Measurements from ENCODE around the gene LINC00305. TPM values are rescaled to one million over a fixed set of nuclear protein-coding genes. Genes with fewer than 3 reads are reported as not detected.

Gene LINC00305
- total RNA-seq, 1 donor from 2014 or later, result not detected

GRCh38 chr18:64044616-64045015 lies 104.3 kb downstream of the LINC00305 start:
- no peaks in the 10 kb centered on the region for H3K9me3 ChIP-seq
- H3K27me3 ChIP-seq, result no peaks in the 10 kb centered on the region
- H3K27ac ChIP-seq, result no peak overlapping the region
- intact Hi-C loops (cut with DNase I), result no loop called here
- TF ChIP-seq CTCF (IDR thresholded peaks at IDR 0.05) (no peak), POLR2AphosphoS5 (IDR thresholded peaks at IDR 0.05; ENCODE audit: insufficient read depth in 1 of 2, low read depth in 1 of 2) (no peak)
- no peaks in the 10 kb centered on the region for H3K4me1 ChIP-seq
- H3K4me3 ChIP-seq, result no peak overlapping the region
- no peaks in the 10 kb centered on the region for H3K36me3 ChIP-seq
- no peak for DNase-seq (ENCODE audit: extremely low spot score in 2 of 2)

- intact Hi-C loops (cut with DNase I), result no loop called here
- no peak overlapping the region for H3K27ac ChIP-seq
- no peak overlapping the region for H3K4me3 ChIP-seq
- no peaks in the 10 kb centered on the region for H3K4me1 ChIP-seq
- DNase-seq (ENCODE audit: extremely low spot score in 2 of 2), result no peak
- no peaks in the 10 kb centered on the region for H3K36me3 ChIP-seq
- TF ChIP-seq POLR2A (IDR thresholded peaks at IDR 0.05) (no peak), POLR2AphosphoS5 (IDR thresholded peaks at IDR 0.05; ENCODE audit: insufficient read depth in 1 of 2, low read depth in 1 of 2) (no peak), CTCF (IDR thresholded peaks at IDR 0.05) (no peak)
- no peaks in the 10 kb centered on the region for H3K9me3 ChIP-seq
- no peaks in the 10 kb centered on the region for H3K27me3 ChIP-seq
Observed at GRCh38 chr18:64042728-64043358, 106.0 kb downstream of the LINC00305 start.

GRCh38 chr18:64037812-64038414 lies 111.0 kb downstream of the LINC00305 start:
- no peak overlapping the region for H3K27ac ChIP-seq
- no peak for DNase-seq (ENCODE audit: extremely low spot score in 2 of 2)
- no peaks in the 10 kb centered on the region for H3K27me3 ChIP-seq
- no peak overlapping the region for H3K4me3 ChIP-seq
- no peaks in the 10 kb centered on the region for H3K9me3 ChIP-seq
- intact Hi-C loops (cut with DNase I), result no loop called here
- H3K36me3 ChIP-seq, result no peaks in the 10 kb centered on the region
- H3K4me1 ChIP-seq, result no peaks in the 10 kb centered on the region
- TF ChIP-seq POLR2A (IDR thresholded peaks at IDR 0.05) (no peak), POLR2AphosphoS5 (IDR thresholded peaks at IDR 0.05; ENCODE audit: insufficient read depth in 1 of 2, low read depth in 1 of 2) (no peak), CTCF (IDR thresholded peaks at IDR 0.05) (no peak)

- Histone ChIP-seq H3K27ac (no peak overlapping the region), H3K4me3 (no peak overlapping the region), H3K36me3 (no peaks in the 10 kb centered on the region), H3K9me3 (no peaks in the 10 kb centered on the region), H3K27me3 (no peaks in the 10 kb centered on the region), H3K4me1 (no peaks in the 10 kb centered on the region)
- intact Hi-C loops (cut with DNase I), result no loop called here
- DNase-seq (ENCODE audit: extremely low spot score in 2 of 2), result no peak
- TF ChIP-seq POLR2AphosphoS5 (IDR thresholded peaks at IDR 0.05; ENCODE audit: insufficient read depth in 1 of 2, low read depth in 1 of 2), result no peak
- no peak for TF ChIP-seq POLR2A (IDR thresholded peaks at IDR 0.05)
- no peak for TF ChIP-seq CTCF (IDR thresholded peaks at IDR 0.05)
Observed at GRCh38 chr18:64032312-64032711, 116.6 kb downstream of the LINC00305 start.

- Histone ChIP-seq H3K27ac (no peak overlapping the region), H3K4me1 (no peaks in the 10 kb centered on the region), H3K4me3 (no peak overlapping the region), H3K27me3 (no peaks in the 10 kb centered on the region), H3K9me3 (no peaks in the 10 kb centered on the region), H3K36me3 (no peaks in the 10 kb centered on the region)
- intact Hi-C loops (cut with DNase I), result no loop called here
- DNase-seq (ENCODE audit: extremely low spot score in 2 of 2), result no peak
- no peak for TF ChIP-seq POLR2AphosphoS5 (IDR thresholded peaks at IDR 0.05; ENCODE audit: insufficient read depth in 1 of 2, low read depth in 1 of 2)
- no peak for TF ChIP-seq POLR2A (IDR thresholded peaks at IDR 0.05)
- TF ChIP-seq CTCF (IDR thresholded peaks at IDR 0.05), result no peak
Observed at GRCh38 chr18:64031411-64031810, 117.5 kb downstream of the LINC00305 start.
